Left lobe of liver (tissue), 2 donors: ENCODE measurements around the gene CSRP3. TPM values are rescaled to one million over a fixed set of nuclear protein-coding genes. Genes with fewer than 3 reads are reported as not detected.
"Not testable (repeated sequence)": the region's sequence is repeated elsewhere in the genome, so short reads cannot be mapped to it uniquely, and the experiment has no call there.

ENCODE experiments used
- ATAC-seq: fragments of 200-7000 bp; cut with Tn5 transposase; one replicate; pipeline ENCODE4 v1.9.1; 2020; ENCODE audit warnings: mild to moderate bottlenecking, moderate library complexity
- DNase-seq: peaks from one replicate; pipeline ENCODE4 v3.0.0-alpha.2; 2020; ENCODE audit warnings: low spot score
- total RNA-seq: library from RNA; stranded (reverse); gene quantifications from one replicate; pipeline ENCODE4 v1.2.1, GENCODE V29; 2021
- donor health status: DM: no; HTN: no; CAD: no; lungs with moderate emphysema.
- donor health status: DM: no; HTN: yes; CAD: no.

CSRP3 gene
- total RNA-seq, 1 donor from 2014 or later: not detected

DNA sequence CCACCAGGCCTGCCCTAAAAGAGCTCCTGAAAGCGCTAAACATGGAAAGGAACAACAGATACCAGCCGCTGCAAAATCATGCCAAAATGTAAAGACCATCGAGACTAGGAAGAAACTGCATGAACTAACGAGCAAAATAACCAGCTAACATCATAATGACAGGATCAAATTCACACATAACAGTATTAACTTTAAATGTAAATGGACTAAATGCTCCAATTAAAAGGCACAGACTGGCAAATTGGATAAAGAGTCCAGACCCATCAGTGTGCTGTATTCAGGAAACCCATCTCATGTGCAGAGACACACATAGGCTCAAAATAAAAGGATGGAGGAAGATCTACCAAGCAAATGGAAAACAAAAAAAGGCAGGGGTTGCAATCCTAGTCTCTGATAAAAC, 64.9 kb downstream of the CSRP3 start:
- ATAC-seq, DNase-seq: not testable (repeated sequence)

GRCh38 chr11:19134004-19134403, 67.8 kb downstream of the CSRP3 start:
- ATAC-seq (no peak), DNase-seq (no peak)

Other genes starting within 250 kb of the CSRP3 start
- gene MRGPRX2, start 141.3 kb downstream of the CSRP3 start, total RNA-seq: not detected
- gene ZDHHC13, start 84.8 kb downstream of the CSRP3 start, total RNA-seq: 1.6 TPM
- gene E2F8, start 39.0 kb upstream of the CSRP3 start, total RNA-seq: 0.08 TPM